ENCODE results near the gene CCR3. TPM values are rescaled to one million over a fixed set of nuclear protein-coding genes. Genes with fewer than 3 reads are reported as not detected.

Gene CCR3
- total RNA-seq, 1 donor from 2014 or later, result not detected

DNA sequence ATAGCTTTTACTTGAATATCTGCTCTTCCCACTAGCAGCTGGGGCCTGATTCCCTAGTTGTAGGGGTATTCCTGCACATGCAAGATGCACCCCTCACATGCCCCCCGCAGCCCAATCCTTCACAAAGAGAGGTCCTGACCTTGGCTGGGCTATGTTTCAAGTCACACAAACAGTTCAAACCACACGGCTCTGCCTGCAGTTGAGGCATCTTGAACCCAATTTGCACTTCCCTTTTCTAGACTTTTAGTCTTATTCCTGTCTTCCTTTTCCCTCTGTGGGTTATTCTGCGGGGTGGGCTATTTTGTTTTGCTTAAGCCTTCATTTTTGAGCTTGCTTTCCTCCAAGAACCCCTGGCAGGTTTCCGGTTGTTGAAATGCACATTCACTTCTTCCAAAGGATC is 20.9 kb upstream of the CCR3 start:
- intact Hi-C loops (cut with DNase I), result no loop called here
- no peak overlapping the region for H3K4me3 ChIP-seq
- DNase-seq (ENCODE audit: extremely low spot score in 2 of 2), result no peak

GRCh38 chr3:46221938-46222337 is 20.3 kb upstream of the CCR3 start:
- no peaks in the 10 kb centered on the region for H3K27me3 ChIP-seq
- H3K9me3 ChIP-seq, result no peaks in the 10 kb centered on the region
- no peak overlapping the region for H3K4me3 ChIP-seq
- no peaks in the 10 kb centered on the region for H3K4me1 ChIP-seq
- intact Hi-C loops (cut with DNase I), result no loop called here
- H3K36me3 ChIP-seq, result no peaks in the 10 kb centered on the region
- no peak for TF ChIP-seq CTCF (IDR thresholded peaks at IDR 0.05)
- no peak for TF ChIP-seq POLR2AphosphoS5 (IDR thresholded peaks at IDR 0.05; ENCODE audit: insufficient read depth in 1 of 2, low read depth in 1 of 2)
- no peak for TF ChIP-seq POLR2A (IDR thresholded peaks at IDR 0.05)
- no peak for DNase-seq (ENCODE audit: extremely low spot score in 2 of 2)
- no peak overlapping the region for H3K27ac ChIP-seq

More for the DNA sequence above, 20.9 kb upstream of the CCR3 start:
- Histone ChIP-seq H3K4me1 (no peaks in the 10 kb centered on the region), H3K36me3 (no peaks in the 10 kb centered on the region), H3K27me3 (no peaks in the 10 kb centered on the region), H3K9me3 (no peaks in the 10 kb centered on the region), H3K27ac (no peak overlapping the region)
- no peak for TF ChIP-seq POLR2A (IDR thresholded peaks at IDR 0.05)
- TF ChIP-seq POLR2AphosphoS5 (IDR thresholded peaks at IDR 0.05; ENCODE audit: insufficient read depth in 1 of 2, low read depth in 1 of 2), result no peak
- no peak for TF ChIP-seq CTCF (IDR thresholded peaks at IDR 0.05)

DNA sequence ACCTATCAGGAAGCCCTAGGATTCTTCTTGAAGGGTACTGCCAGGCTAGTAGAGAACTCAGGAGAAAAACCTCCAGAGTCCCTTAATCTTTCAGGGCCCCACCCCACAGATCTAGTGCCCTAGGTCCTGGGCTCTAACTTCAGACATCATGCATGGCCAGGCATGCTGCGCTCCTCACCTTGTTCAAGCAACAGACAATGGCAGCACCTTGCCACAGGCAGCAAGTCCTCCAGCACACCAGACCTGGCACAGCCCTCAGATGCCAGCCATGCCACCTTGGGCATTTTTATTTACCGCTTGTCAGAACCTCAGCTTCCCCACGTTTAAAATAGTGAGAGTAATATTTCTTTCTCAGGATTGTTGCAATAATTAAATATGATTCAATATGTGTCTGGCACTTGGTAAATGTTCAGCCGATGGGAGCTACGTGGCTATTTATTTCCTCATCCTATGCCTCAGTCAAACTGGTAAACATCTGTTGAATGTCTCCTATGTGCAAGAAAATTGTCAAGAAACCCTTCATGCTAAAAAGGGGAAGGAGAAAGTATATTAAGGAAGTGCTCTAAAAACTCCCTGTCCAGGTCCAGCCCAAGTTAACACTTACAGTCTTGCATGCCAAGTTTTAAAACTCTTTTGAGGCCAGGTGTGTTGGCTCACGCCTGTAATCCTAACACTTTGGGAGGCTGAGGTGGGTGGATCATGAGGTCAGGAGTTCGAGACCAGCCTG is 19.7 kb upstream of the CCR3 start:
- Histone ChIP-seq H3K4me1 (no peaks in the 10 kb centered on the region), H3K27me3 (no peaks in the 10 kb centered on the region), H3K27ac (no peak overlapping the region), H3K36me3 (no peaks in the 10 kb centered on the region), H3K9me3 (no peaks in the 10 kb centered on the region), H3K4me3 (no peak overlapping the region)
- TF ChIP-seq POLR2AphosphoS5 (IDR thresholded peaks at IDR 0.05; ENCODE audit: insufficient read depth in 1 of 2, low read depth in 1 of 2) (no peak), POLR2A (IDR thresholded peaks at IDR 0.05) (no peak), CTCF (IDR thresholded peaks at IDR 0.05) (no peak)
- intact Hi-C loops (cut with DNase I), result no loop called here
- DNase-seq (ENCODE audit: extremely low spot score in 2 of 2), result no peak

- intact Hi-C loops (cut with DNase I), result no loop called here
- H3K4me3 ChIP-seq, result no peak overlapping the region
- H3K36me3 ChIP-seq, result no peaks in the 10 kb centered on the region
- DNase-seq (ENCODE audit: extremely low spot score in 2 of 2), result no peak
- H3K27me3 ChIP-seq, result no peaks in the 10 kb centered on the region
- peaks cover 4% of the 10 kb centered on the region for H3K4me1 ChIP-seq
- no peaks in the 10 kb centered on the region for H3K9me3 ChIP-seq
- TF ChIP-seq POLR2A (IDR thresholded peaks at IDR 0.05), result no peak
- TF ChIP-seq CTCF (IDR thresholded peaks at IDR 0.05), result no peak
- TF ChIP-seq POLR2AphosphoS5 (IDR thresholded peaks at IDR 0.05; ENCODE audit: insufficient read depth in 1 of 2, low read depth in 1 of 2), result no peak
- no peak overlapping the region for H3K27ac ChIP-seq
Observed at GRCh38 chr3:46228260-46229242, 13.7 kb upstream of the CCR3 start.
